Measurements from ENCODE around the gene AKAP9.
"Not testable (repeated sequence)": the region's sequence is repeated elsewhere in the genome, so short reads cannot be mapped to it uniquely, and the experiment has no call there.

Gene AKAP9

GRCh38 chr7:92135052-92135889 lies 194.6 kb downstream of the AKAP9 start:
- peak; percentile 28 to 50 (median 38) for DNase-seq

GRCh38 chr7:92137557-92137956 lies 196.9 kb downstream of the AKAP9 start:
- DNase-seq, result no peak

- DNase-seq, result no peak
These were observed 200.5 kb downstream of the AKAP9 start for GRCh38 chr7:92141161-92141560.

- DNase-seq, result not testable (repeated sequence)
These were observed 202.1 kb downstream of the AKAP9 start for GRCh38 chr7:92142791-92143190.

GRCh38 chr7:92143192-92143880 lies 202.7 kb downstream of the AKAP9 start:
- DNase-seq, result not testable (repeated sequence)

GRCh38 chr7:92149736-92150239 lies 209.1 kb downstream of the AKAP9 start:
- no peak for DNase-seq

- no peak for DNase-seq
These were observed 209.9 kb downstream of the AKAP9 start for GRCh38 chr7:92150450-92151017.

GRCh38 chr7:92155108-92155739 lies 214.6 kb downstream of the AKAP9 start:
- peak in 3 of 4 experiments; percentile 17 to 51 (median 40) for DNase-seq

- DNase-seq, result no peak
These were observed 216.3 kb downstream of the AKAP9 start for GRCh38 chr7:92156990-92157389.

- no peak for DNase-seq
These were observed 218.3 kb downstream of the AKAP9 start for GRCh38 chr7:92158660-92159575.
